Stomach (tissue), 4 donors: Measurements from ENCODE around the gene GTSE1.

Source experiments
- CTCF ChIP-seq, 7 experiments: fragments of 450-650 bp in 4 of 7; fragments of 200-600 bp in 3 of 7; sonication (generic) in 3 of 7; IDR thresholded peaks; one replicate each; pipeline ENCODE4 v1.5.1; 2016 to 2019; ENCODE audit warnings: antibody characterized with exemption in 7 of 7, control low read depth in 2 of 7, mild to moderate bottlenecking in 1 of 7
- POLR2A ChIP-seq, 4 donors: fragments of 450-650 bp; IDR thresholded peaks; one replicate each; pipeline ENCODE4 v1.6.1; 2016; ENCODE audit warnings: antibody characterized with exemption in 4 of 4, control low read depth in 2 of 4, mild to moderate bottlenecking in 1 of 4, moderate library complexity in 1 of 4
- POLR2AphosphoS5 ChIP-seq, 3 donors: sonication (generic); formaldehyde crosslinking; IDR thresholded peaks; one replicate each; pipeline ENCODE4 v1.6.1; 2016; ENCODE audit warnings: antibody characterized with exemption in 3 of 3

DNA sequence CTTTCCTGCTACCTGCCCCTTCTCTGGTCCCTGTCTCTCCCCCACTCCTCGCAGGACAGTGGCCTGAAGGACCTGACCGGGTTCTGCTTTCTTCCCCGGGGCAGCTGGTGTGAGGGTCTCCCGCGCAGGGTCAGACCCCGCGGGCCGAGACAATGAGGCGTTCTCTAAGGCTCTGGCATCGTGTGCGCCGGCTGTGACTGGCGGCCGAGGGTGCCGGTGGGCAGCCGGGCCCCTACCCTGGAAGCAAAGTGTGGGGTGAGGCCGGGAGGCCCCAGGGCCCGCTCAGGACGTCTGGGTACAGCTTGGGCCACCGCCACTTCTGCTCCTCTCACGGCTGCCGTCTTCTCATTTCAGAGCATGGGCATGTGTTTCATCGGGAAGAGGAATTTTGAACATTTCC is 55.1 kb downstream of the GTSE1 start:
- TF ChIP-seq CTCF (IDR thresholded peaks at IDR 0.05) = no peak
- TF ChIP-seq POLR2A (IDR thresholded peaks at IDR 0.05) = no peak
- no peak for TF ChIP-seq POLR2AphosphoS5 (IDR thresholded peaks at IDR 0.05)
